ENCODE measurements around the gene MAGI1. TPM values are rescaled to one million over a fixed set of nuclear protein-coding genes. Genes with fewer than 3 reads are reported as not detected.
"Not testable (repeated sequence)": the region's sequence is repeated elsewhere in the genome, so short reads cannot be mapped to it uniquely, and the experiment has no call there.

MAGI1 gene
- total RNA-seq, 1 donor from 2014 or later: 45.3 TPM

- DNase-seq: no peak
Observed at GRCh38 chr3:65617787-65618186, 420.9 kb downstream of the MAGI1 start.

GRCh38 chr3:65617209-65617608, 421.5 kb downstream of the MAGI1 start:
- DNase-seq: no peak

GRCh38 chr3:65616563-65616962, 422.2 kb downstream of the MAGI1 start:
- DNase-seq: no peak

GRCh38 chr3:65615329-65615728, 423.4 kb downstream of the MAGI1 start:
- DNase-seq: no peak

GRCh38 chr3:65614585-65614984, 424.1 kb downstream of the MAGI1 start:
- DNase-seq: no peak

GRCh38 chr3:65607965-65608460, 430.7 kb downstream of the MAGI1 start:
- not testable (repeated sequence) for DNase-seq

- DNase-seq: no peak
Observed at GRCh38 chr3:65607101-65607500, 431.6 kb downstream of the MAGI1 start.

- no peak for DNase-seq
Observed at GRCh38 chr3:65605876-65606432, 432.8 kb downstream of the MAGI1 start.

- peak; percentile 66 for DNase-seq
Observed at GRCh38 chr3:65604863-65605526, 433.7 kb downstream of the MAGI1 start.

GRCh38 chr3:65603631-65604030, 435.1 kb downstream of the MAGI1 start:
- DNase-seq: no peak

GRCh38 chr3:65600888-65601287, 437.8 kb downstream of the MAGI1 start:
- no peak for DNase-seq

- DNase-seq: peak; percentile 29
Observed at GRCh38 chr3:65597952-65598413, 440.7 kb downstream of the MAGI1 start.

GRCh38 chr3:65597226-65597951, 441.3 kb downstream of the MAGI1 start:
- DNase-seq: peak; percentile 26

GRCh38 chr3:65596571-65597225, 442.0 kb downstream of the MAGI1 start:
- DNase-seq: no peak

- DNase-seq: peak; percentile 39
Observed at GRCh38 chr3:65596029-65596300, 442.8 kb downstream of the MAGI1 start.

GRCh38 chr3:65595222-65596028, 443.3 kb downstream of the MAGI1 start:
- no peak for DNase-seq

GRCh38 chr3:65593780-65594752, 444.7 kb downstream of the MAGI1 start:
- DNase-seq: no peak

- DNase-seq: no peak
Observed at GRCh38 chr3:65591313-65591712, 447.4 kb downstream of the MAGI1 start.

GRCh38 chr3:65588884-65589283, 449.8 kb downstream of the MAGI1 start:
- no peak for DNase-seq

- DNase-seq: no peak
Observed at GRCh38 chr3:65587650-65588439, 450.9 kb downstream of the MAGI1 start.

Data from skin of body (tissue), 2 donors.